Neural cell (in vitro differentiated cells): ENCODE data around the gene RPL19.

ENCODE experiments used
- CTCF ChIP-seq: fragments of 450-650 bp; IDR thresholded peaks from 2 replicates; pipeline ENCODE4 v1.5.1; 2014; ENCODE audit warnings: antibody characterized with exemption, mild to moderate bottlenecking, moderate library complexity; ENCODE audit not compliant: poor library complexity, severe bottlenecking
- EP300 ChIP-seq: fragments of 450-650 bp; conservative IDR thresholded peaks from 2 replicates; pipeline ENCODE4 v1.6.1; 2014; ENCODE audit warnings: antibody characterized with exemption, mild to moderate bottlenecking, moderate library complexity; ENCODE audit not compliant: poor library complexity, severe bottlenecking
- EZH2 ChIP-seq: fragments of 200-600, 300-800 bp; shearing (Covaris generic), sonication (generic); IDR thresholded peaks from 2 replicates; pipeline ENCODE4 v1.6.1; 2014; ENCODE audit warnings: antibody characterized with exemption, low read length, borderline replicate concordance, mild to moderate bottlenecking; ENCODE audit not compliant: insufficient read depth, poor library complexity, severe bottlenecking
- MXI1 ChIP-seq: fragments of 450-650 bp; conservative IDR thresholded peaks from 2 replicates; pipeline ENCODE4 v1.6.1; 2014; ENCODE audit warnings: antibody characterized with exemption, mild to moderate bottlenecking; ENCODE audit not compliant: poor library complexity, severe bottlenecking
- POLR2AphosphoS5 ChIP-seq: IDR thresholded peaks from 2 replicates; pipeline ENCODE4 v1.6.1; 2012
- RAD21 ChIP-seq: fragments of 450-650 bp; conservative IDR thresholded peaks from 2 replicates; pipeline ENCODE4 v1.6.1; 2014; ENCODE audit warnings: antibody characterized with exemption, mild to moderate bottlenecking, moderate library complexity
- REST ChIP-seq: IDR thresholded peaks from 2 replicates; pipeline ENCODE4 v1.6.1; 2012; ENCODE audit warnings: borderline replicate concordance
- SMC3 ChIP-seq: fragments of 450-650 bp; conservative IDR thresholded peaks from 2 replicates; pipeline ENCODE4 v1.6.1; 2014; ENCODE audit warnings: antibody characterized with exemption, mild to moderate bottlenecking, moderate library complexity; ENCODE audit not compliant: poor library complexity

- TF ChIP-seq POLR2AphosphoS5: no peak
- TF ChIP-seq MXI1: no peak
- no peak for TF ChIP-seq CTCF
- no peak for TF ChIP-seq SMC3
- TF ChIP-seq EP300: no peak
- no peak for TF ChIP-seq EZH2
- no peak for TF ChIP-seq RAD21
- no peak for TF ChIP-seq REST
These were observed 41.5 kb upstream of the RPL19 start for GRCh38 chr17:39158623-39159022.
